SK-MEL-5 (cell line): ENCODE data around the gene SRMS. TPM values are rescaled to one million over a fixed set of nuclear protein-coding genes. Genes with fewer than 3 reads are reported as not detected.

Source experiments
- DNase-seq: peaks from one replicate; pipeline ENCODE4 v3.0.0-alpha.2; 2016; ENCODE audit warnings: low read depth, low spot score
- in situ Hi-C: cut with HindIII; loops from 2 replicates; pipeline ENCODE4 v1.10.0; 2016; ENCODE audit warnings: low sequenced_read_pairs, high pct_unique_total_duplicates, low pct_unique_long_range_greater_than_20kb
- total RNA-seq: library from RNA; depleted of rRNA; stranded (reverse); fragments of >200 nt; shearing (Covaris generic); gene quantifications from 2 replicates; pipeline ENCODE4 v1.2.3, GENCODE V29; 2014; rRNA removed

SRMS gene
- total RNA-seq, 1 experiment from 2014 or later, result not detected

- in situ Hi-C loops, result no loop called here
- DNase-seq, result no peak
Measured at GRCh38 chr20:63492518-63492917, 55.0 kb downstream of the SRMS start.

GRCh38 chr20:63491635-63492230 lies 55.8 kb downstream of the SRMS start:
- DNase-seq, result no peak
- in situ Hi-C loops, result no loop called here

- DNase-seq, result no peak
- in situ Hi-C loops, result no loop called here
Measured at GRCh38 chr20:63491078-63491477, 56.5 kb downstream of the SRMS start.

Other genes with a start within 250 kb of the SRMS start
- gene CHRNA4, start 186.4 kb downstream of the SRMS start, total RNA-seq, result not detected in 2 replicates
- gene KCNQ2, start 75.1 kb downstream of the SRMS start, total RNA-seq, result 4.3 and 6.2 TPM in 2 replicates
- gene EEF1A2, start 48.7 kb downstream of the SRMS start, total RNA-seq, result 31.7 and 32.6 TPM in 2 replicates
- gene PPDPF, start 27.0 kb downstream of the SRMS start, total RNA-seq, result 29.6 and 37.5 TPM in 2 replicates
- gene PTK6, start 10.4 kb downstream of the SRMS start, total RNA-seq, result 0.19 TPM in 1 of 2 replicates, not detected in the other
- gene FNDC11, start 6.4 kb upstream of the SRMS start, total RNA-seq, result 0.05 TPM in 1 of 2 replicates, not detected in the other
- 20.7 and 21.7 TPM in 2 replicates for gene HELZ2, start 26.5 kb upstream of the SRMS start, total RNA-seq
- 8.5 and 10.5 TPM in 2 replicates for gene GMEB2, start 79.4 kb upstream of the SRMS start, total RNA-seq
- 34.2 TPM in 2 replicates for gene STMN3, start 105.7 kb upstream of the SRMS start, total RNA-seq
- gene RTEL1, start 110.6 kb upstream of the SRMS start, total RNA-seq, result 8.4 and 12.5 TPM in 2 replicates
- gene TNFRSF6B, start 148.9 kb upstream of the SRMS start, total RNA-seq, result 1.5 and 1.6 TPM in 2 replicates
- gene ARFRP1, start 160.2 kb upstream of the SRMS start, total RNA-seq, result 18.9 and 25.5 TPM in 2 replicates
- 23.4 and 24.4 TPM in 2 replicates for gene ZGPAT, start 160.3 kb upstream of the SRMS start, total RNA-seq
- gene LIME1, start 188.9 kb upstream of the SRMS start, total RNA-seq, result 2.1 and 3.3 TPM in 2 replicates
- 11.3 and 11.4 TPM in 2 replicates for gene SLC2A4RG, start 192.0 kb upstream of the SRMS start, total RNA-seq